Neural cell (in vitro differentiated cells): ENCODE measurements around the gene SMAP1.

Source experiments
- CTCF ChIP-seq: fragments of 450-650 bp; IDR thresholded peaks from 2 replicates; pipeline ENCODE4 v1.5.1; 2014; ENCODE audit warnings: antibody characterized with exemption, mild to moderate bottlenecking, moderate library complexity; ENCODE audit not compliant: poor library complexity, severe bottlenecking
- POLR2AphosphoS5 ChIP-seq: IDR thresholded peaks from 2 replicates; pipeline ENCODE4 v1.6.1; 2012
- RAD21 ChIP-seq: fragments of 450-650 bp; conservative IDR thresholded peaks from 2 replicates; pipeline ENCODE4 v1.6.1; 2014; ENCODE audit warnings: antibody characterized with exemption, mild to moderate bottlenecking, moderate library complexity
- REST ChIP-seq: IDR thresholded peaks from 2 replicates; pipeline ENCODE4 v1.6.1; 2012; ENCODE audit warnings: borderline replicate concordance

GRCh38 chr6:70874181-70874913, 206.7 kb downstream of the SMAP1 start:
- TF ChIP-seq CTCF: no peak
- TF ChIP-seq RAD21: no peak
- no peak for TF ChIP-seq REST
- no peak for TF ChIP-seq POLR2AphosphoS5
